Hematopoietic multipotent progenitor cell treated with erythropoietin and hydrocortisone succinate and interleukin-3 and kit ligand, for 4 days (in vitro differentiated cells): ENCODE data around the gene MNT.

Experiments used
- DNase-seq: peaks from one replicate; pipeline ENCODE4 v3.0.0-alpha.2; 2015

MNT gene

DNA sequence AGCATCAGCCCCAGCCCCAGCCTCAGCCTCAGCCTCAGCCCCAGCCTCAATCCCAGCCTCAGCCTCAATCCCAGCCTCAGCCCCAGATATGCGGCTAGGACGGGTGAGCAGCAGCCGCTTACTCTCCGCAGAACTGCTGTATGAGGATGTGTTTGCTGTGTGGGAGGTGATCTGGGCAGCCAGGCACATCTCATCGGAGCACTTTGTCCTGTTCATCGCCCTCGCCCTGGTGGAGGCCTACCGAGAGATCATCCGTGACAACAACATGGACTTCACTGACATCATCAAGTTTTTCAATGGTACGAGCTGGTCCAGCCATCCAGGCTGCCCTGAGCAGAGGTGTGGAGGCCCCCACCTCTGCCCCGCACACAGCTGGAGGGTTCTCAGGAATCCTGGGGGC, 22.0 kb downstream of the MNT start:
- no peak for DNase-seq

DNA sequence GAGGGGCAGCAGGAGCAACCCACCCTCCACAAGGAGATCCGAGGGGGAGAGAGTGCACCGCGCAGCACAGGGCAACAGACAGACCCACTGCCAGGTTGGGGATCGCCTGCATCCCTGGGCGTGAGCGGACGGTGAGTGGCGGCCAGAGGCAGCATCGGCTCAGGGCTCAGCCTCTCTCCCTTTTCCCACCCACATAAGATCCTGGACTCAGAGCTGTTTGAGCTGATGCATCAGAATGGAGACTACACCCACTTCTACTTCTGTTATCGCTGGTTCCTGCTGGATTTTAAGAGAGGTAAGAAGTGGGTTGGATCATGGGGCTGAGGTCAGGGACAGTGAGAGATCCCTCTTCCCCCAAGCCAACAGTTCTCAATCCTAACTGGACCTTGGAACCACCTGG, 23.2 kb downstream of the MNT start:
- DNase-seq, result no peak

DNA sequence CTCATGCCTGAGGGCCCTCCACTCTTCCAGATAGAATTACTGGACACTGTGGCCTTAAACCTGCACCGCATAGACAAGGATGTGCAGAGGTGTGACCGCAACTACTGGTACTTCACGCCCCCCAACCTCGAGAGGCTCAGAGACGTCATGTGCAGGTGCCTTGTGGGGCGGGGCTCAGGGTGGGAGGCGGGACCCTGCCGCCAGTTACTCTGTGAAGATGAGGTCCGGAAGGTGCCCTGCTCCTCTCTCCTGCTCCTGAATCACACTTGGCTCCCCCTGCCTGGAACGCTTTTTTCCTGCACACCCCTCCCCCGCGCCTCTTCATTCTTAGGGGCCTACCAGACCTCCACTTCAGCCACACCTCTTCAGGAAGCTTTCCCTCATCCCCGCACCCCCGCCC, 24.8 kb downstream of the MNT start:
- no peak for DNase-seq

DNA sequence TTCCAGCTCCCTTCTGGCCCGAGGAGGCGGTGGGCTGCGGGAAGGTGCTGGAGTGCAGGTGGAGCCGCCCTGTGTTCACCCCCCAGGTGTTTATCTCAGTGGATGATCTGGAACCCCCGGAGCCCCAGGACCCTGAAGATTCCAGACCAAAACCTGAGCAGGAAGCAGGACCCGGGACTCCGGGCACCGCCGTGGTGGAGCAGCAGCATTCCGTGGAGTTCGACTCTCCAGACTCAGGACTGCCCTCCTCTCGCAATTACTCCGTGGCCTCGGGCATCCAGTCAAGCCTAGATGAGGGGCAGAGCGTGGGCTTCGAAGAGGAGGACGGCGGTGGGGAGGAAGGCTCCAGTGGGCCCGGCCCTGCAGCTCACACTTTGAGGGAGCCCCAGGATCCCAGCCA, 25.5 kb downstream of the MNT start:
- DNase-seq, result no peak

DNA sequence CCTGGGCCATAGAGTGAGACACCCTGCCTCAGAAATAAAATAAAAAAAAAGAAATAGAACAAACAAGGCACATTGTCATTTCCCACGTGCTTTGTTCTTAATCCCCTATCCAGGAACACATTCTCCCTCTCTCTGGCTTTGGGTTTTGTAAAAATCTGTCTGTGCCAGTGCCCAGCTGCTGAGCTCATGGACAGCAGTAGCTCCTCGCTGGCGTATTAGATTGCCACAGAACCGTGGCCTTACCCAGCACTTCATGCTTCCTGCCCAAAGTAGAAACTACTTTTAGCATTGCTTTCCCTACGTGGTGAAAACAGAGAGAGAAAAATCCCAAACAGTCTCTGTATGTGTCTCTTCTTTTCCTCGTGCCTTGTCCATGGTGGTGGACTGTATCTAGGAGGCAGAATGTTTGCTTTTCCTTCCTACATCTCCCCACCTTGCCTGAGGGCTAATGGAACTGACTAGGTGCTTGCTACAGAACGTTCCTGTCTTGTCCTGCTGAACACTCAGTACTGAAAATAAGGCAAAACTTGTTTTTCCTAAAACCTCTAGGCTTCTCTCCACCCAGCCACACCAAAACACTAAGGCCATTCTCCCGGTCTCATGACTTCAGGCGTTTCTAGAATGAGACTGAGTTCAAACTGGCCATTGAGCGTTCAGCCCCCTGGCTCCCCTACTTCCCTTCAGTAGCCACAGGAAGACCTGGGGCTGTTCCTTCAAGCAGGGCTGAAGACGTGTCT, 26.1 kb downstream of the MNT start:
- DNase-seq, result no peak

DNA sequence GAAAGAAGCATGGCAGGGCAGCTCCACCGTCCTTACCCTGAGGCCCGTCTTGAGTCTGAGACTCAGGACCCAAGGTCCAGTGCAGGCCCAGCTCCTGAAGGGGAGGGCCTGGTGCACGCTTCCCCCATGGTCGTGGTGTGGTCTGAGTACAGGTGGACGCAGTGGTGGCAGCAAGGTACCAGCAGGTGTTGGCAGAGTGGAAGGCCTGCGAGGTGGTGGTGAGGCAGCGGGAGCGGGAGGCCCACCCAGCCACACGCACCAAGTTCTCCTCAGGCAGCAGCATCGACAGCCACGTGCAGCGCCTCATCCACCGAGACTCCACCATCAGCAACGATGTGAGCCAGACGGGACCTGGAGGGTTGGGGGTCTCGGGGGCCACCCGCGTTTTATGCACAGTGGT, 27.7 kb downstream of the MNT start:
- no peak for DNase-seq

DNA sequence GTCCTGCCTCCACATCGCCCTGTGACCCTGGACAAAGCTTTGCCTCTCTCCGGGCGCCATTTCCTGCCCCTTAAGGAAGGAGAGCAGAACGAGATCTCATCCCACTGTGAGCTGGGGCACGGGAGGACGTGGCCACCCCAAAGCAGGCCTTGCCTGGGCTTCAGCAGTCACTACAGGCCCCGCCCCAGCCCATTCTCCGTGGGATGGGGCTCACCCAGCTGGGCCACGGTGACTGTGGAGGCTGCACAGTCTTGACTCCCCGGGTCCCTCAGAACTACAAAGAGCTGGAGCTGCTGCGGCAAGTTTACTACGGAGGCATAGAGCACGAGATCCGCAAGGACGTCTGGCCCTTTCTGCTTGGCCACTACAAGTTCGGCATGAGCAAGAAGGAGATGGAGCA, 28.2 kb downstream of the MNT start:
- no peak for DNase-seq

DNA sequence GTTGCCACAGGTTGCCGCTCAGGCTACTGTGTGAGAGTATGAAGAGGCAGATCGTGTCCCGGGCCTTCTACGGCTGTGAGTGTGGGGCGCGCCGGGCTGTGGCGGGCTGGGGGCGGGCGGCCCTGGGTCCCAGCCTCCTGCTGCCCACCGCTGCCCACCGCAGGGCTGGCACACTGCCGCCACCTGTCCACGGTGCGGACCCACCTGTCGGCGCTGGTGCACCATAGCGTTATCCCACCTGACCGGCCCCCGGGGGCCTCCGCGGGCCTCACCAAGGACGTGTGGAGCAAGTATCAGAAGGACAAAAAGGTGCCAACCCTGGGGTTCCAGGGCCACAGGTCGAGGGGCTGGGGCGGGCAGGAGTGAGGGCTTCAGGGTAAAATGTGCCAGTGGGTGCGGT, 28.7 kb downstream of the MNT start:
- DNase-seq, result no peak

DNA sequence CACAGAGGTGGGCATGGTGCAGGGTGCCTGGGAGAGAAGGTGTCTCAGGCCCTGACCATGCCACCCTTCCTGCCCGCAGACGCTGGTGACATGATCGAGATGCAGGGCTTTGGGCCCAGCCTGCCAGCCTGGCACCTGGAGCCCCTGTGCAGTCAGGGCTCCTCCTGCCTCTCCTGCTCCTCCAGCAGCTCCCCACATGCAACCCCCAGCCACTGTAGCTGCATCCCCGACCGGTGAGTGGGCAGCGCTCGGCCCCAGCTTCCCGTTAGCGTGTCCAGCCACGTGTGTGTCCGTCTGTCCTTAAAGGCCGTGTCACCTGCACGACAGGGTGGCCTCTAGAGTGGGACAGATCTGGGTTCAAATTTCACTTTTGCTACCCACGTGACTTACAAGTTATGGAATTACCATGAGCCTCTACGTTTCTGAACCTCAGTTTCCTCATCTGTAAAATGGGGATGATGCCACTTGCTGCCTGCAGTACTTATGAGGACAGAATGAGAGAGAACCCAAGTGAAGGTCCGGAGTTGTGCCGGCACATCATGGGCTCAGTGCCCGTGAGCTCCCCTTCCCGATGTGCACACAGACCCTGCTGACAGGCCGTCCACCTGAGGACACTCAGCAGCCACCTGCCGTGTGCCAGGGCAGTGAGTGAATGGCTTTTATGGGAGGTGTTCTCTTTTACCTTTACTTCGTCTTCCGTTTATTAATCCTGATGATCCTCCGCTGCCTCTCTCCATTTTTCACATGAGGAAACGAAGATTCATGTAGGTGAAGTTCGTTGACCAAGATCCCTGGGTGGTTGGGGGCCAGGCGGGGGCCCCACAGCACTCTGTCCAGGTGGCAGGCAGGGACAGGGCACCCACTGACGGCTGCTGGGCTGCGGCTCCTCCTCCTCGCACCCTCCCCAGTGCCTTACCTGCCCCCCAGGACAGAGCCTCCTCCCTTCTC, 29.4 kb downstream of the MNT start:
- no peak for DNase-seq

DNA sequence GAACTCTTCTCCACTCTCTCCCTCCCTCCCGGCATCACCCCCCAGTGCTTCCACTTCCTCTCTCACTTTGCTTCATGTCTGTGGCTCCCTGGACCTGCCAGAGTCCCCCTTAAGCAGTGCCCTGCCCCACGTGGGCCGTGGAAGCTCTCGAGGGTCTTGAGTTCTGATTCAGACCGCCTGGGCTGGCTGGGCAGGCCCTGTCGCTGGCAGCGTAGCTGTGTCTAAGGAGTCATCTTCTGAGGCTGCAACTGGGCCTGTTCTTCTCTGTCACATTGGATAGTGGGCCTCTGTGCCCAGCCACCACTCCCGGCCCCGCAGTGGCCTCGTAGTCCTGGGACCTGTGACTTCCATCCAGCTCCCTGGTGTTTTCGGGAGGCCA, 30.7 kb downstream of the MNT start:
- no peak for DNase-seq

DNA sequence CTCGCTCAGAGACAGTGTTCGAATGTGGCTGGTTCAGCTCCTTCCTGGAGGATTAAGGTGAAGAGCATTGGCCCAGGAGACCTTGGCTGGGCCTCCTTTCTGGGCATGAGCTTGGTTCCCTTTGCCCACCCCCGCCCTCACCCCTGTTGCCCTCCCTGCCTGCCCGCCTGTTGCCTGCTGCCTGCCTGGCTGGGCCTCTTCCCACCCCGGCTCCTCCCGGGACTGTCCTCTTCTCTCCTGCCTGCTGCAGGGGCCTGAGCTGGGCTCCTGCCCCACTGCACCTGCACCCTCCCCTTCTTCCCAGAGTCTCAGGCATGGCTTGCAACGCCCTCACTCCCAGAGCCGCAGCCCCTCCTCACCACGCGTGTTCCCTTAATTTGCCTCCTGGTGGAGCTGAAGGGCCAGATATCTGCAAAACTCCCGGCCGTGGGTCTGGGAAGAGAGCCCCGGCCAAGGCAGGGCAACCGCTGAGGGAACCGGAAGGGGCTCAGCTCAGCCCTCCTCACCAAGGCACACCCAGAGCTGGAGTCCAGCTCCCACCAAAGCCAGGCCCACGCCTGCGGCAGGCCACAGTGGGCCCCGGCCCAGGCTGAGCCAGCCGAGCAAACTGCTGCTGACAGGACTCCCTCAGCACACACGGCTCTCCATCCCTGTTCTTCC, 31.2 kb downstream of the MNT start:
- peak; percentile 17 for DNase-seq

DNA sequence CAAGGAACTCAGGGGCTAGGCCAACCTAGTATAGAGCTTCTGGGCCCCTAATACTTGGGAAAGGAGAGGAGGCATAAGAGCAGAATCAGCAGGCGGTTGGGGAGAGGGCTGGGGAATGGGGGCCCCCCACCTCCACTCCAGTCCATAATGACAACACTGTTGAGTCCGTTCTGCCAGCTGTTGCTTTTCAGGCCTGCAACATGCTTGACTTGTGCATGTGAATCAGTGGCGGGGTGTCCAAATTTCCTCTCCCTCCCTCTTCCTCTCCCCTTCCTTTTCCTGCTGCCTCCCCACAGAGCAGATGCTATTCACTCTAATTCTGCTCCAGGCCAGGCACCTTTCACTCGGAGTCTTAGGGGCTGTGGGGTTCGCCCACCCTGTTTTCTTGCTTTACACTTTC, 31.8 kb downstream of the MNT start:
- DNase-seq, result no peak

DNA sequence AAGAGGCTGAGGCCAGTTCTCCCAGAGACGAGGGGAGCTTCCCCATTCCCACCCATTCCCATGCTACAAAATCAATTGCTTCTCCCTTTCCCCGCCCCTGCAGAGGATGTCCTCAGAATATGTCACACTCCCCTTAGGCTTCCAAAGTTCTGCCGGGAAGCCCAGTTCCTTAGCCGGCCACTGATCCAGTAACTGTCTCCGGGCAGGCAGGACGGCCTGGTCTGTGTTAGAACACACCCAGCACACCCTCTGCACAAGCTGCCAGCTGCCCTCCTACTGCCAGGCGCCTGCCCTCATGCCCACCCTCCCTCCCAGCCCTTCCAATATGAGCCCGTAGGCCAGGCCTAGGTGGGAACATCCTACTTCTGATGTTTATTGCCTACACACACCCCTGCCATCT, 32.5 kb downstream of the MNT start:
- DNase-seq, result no peak

DNA sequence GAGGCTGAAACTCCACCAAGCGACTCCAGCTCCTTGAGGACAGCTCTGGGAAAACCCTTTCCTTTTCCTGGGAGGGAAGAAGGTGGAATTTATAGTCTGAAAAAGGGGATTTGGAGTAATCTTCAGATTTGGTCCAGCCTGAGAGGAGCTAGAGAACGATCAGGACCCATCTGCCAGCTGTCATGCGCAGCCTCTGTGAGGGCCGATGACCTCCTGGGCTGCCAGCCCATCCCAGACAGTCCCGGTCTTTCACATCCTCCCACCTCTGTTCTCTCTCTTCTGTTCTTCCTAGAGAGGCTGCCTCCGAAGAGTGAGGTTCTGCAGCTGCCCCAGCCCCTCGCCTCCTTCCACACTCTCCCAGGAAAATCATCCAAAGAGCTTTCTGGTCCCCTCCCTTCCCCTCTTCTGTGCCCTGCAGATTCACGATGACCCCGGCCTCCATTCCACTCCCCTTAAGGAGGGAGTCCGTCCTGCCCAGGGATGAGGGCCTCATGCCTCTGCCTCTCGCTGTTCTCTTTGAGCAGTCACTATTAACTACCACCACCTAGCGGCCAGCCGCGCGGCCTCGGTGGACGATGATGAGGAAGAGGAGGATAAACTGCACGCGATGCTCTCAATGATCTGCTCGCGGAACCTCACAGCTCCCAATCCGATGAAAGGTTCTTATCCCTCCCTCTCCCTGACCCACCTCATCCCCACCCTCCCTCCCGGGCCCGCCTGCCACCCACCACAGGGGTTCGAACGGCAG, 33.9 kb downstream of the MNT start:
- DNase-seq, result no peak

DNA sequence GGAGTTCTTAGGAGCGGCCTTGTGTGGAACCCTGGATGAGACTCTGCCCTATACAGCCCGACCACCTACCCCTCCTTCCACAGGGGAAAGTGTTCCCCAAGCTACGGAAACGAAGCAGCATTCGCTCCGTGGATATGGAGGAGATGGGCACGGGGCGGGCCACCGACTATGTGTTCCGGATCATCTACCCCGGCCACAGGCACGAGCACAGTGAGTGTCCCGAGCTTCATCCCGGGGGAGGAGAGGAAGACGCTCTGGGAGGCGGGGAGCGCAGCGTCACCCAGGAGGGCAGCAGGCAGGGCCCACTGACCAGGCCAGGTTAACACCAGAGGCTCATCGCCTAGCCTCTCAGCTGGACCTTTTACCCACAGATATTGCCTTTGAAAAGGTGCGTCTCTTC, 35.7 kb downstream of the MNT start:
- no peak for DNase-seq

DNA sequence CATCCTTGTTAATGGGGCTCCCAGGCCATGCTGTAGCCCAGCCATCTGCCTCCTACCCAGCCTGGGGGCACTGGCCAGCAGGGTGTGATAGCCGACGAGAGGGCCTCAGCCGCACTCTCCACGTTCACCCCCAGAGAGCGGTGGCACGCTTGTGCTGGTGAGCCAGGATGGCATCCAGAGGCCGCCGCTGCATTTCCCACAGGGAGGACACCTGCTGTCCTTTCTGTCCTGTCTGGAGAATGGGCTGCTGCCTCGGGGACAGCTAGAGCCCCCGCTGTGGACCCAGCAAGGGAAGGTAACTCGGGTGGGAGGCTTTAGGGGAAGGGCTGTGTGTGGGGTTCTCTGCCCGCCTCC, 36.1 kb downstream of the MNT start:
- no peak for DNase-seq

DNA sequence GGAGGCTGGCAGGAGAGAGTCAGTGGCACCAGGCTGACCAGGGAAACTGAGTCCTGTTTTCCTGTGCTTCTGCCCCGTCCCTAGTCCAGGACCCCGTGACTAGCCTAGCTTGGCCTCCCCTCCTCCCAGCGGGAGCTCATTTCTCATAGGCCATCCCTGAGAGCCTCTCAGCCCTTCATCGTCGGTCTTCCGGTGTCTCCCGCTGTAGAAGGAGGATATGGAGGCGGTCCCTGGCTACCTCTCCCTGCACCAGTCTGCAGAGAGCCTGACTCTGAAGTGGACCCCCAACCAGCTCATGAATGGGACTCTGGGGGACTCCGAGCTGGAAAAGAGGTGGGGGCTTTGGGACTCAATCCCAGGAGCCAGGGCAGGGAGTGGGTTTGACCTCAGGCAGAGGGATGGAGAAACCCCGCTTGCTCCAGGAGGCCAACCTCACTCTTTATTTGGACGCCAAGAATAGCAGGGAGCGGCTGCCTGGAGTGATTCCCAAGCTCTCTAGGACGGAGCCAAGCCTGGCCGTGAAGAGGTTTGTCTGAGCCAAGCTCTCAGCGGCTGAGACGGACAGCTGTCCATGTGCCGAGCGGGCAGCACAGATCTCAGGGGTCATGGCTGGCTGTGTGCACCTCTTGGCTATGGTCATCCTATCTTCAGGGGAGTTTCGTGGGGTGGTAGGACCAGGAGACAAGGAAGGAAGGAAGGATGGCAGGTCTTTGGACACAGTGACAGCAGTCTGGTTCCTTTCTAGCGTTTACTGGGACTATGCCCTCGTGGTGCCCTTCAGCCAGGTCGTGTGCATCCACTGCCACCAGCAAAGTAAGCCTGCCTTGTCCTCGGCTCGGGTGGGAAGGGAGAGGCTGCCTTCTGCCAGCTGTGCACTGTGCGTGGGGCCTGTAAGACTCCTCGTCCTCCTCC, 36.8 kb downstream of the MNT start:
- DNase-seq, result no peak

DNA sequence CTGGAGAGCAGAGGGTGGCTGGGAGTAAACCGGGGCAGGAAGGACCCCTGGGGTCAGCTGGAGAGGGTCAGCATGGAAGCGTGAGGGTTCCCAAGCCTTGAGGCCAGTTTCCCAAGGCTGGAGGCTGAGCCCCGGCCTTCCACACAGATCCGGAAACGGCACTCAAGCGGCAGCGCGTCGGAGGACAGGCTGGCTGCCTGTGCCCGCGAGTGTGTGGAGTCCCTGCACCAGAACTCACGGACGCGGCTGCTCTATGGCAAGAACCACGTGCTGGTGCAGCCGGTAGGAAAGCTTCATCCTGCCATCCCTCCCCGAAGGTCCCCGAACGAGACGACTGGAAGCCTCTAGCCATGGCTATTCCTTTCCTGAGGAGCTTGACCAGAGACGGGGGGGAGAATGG, 37.5 kb downstream of the MNT start:
- no peak for DNase-seq

DNA sequence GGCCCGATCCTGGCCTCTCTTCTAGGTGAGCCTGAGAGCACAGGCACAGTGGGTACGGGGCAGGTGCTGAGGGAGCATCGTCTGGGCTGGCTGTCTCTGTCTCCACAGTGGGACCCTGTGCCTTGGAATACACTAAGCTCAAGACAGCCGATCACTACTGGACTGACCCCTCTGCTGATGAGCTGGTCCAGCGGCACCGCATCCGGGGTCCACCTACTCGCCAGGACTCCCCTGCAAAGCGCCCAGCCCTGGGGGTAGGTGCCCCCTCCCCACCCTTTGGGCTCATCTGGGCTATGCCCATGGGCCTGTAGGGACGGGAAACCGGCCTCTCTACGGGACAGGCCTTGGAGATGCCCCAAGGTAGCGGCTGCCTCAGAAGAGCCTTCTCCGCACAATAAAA, 38.0 kb downstream of the MNT start:
- no peak for DNase-seq

DNA sequence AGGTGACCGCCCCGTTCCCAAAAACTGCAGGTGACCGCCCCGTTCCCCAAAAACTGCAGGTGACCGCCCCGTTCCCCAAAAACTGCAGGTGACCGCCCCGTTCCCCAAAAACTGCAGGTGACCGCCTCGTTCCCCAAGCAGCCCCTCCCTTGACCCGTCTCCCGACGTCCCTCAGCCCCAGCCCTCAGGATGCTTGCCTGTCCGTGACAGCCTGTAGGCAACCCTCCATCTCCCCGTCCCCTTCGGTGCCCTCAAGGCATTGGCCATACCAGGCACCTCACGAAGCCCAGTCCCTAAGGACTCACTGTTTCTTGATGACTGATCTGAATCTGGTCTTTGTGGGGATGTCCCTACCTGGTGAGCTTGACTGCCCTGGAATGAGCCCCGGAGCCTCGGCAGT, 38.4 kb downstream of the MNT start:
- no peak for DNase-seq

DNA sequence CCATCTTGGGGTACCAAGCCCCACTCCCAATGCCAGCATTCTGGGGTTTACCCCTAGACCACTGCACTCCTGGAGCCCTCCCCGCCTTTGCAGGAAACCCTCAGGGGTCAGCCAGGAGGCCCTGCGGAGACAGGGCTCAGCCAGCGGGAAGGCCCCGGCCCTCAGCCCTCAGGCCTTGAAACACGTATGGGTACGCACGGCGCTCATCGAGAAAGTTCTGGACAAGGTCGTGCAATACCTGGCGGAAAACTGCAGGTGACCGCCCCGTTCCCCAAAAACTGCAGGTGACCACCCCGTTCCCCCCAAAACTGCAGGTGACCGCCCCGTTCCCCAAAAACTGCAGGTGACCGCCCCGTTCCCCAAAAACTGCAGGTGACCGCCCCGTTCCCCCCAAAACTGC, 38.8 kb downstream of the MNT start:
- DNase-seq, result no peak
